OCI-LY3 (cell line): ENCODE data around the gene TRIO.

Experiments used
- H2AFZ ChIP-seq: fragments of 200-600, 300-600 bp; shearing (Covaris generic); 2 replicates; pipeline ENCODE4 v1.6.0; 2014; ENCODE audit warnings: antibody characterized with exemption, low read depth, low read length
- H3K27ac ChIP-seq: fragments of 200-600, 300-600 bp; sonication (generic); 2 replicates; pipeline ENCODE4 v1.5.1; 2014; ENCODE audit warnings: mild to moderate bottlenecking, low read length, moderate library complexity, mixed read lengths
- H3K27me3 ChIP-seq: fragments of 200-600, 300-600 bp; sonication (generic); 2 replicates; pipeline ENCODE4 v1.6.1; 2014; ENCODE audit warnings: low read depth, low read length, mixed read lengths
- H3K36me3 ChIP-seq: fragments of 200-600, 300-600 bp; sonication (generic); replicated peaks from 2 replicates; pipeline ENCODE3; 2014; ENCODE audit warnings: low read depth, low read length, mixed read lengths
- H3K4me1 ChIP-seq: fragments of 300-600, 200-600 bp; sonication (generic); 2 replicates; pipeline ENCODE4 v1.6.1; 2014; ENCODE audit warnings: low read length, mixed read lengths
- H3K4me2 ChIP-seq: fragments of 200-600, 300-600 bp; sonication (generic); 2 replicates; pipeline ENCODE4 v1.6.1; 2014; ENCODE audit warnings: low read length, mixed read lengths
- H3K4me3 ChIP-seq: fragments of 300-600, 200-600 bp; sonication (generic); 2 replicates; pipeline ENCODE4 v1.5.1; 2014; ENCODE audit warnings: antibody characterized with exemption, mild to moderate bottlenecking, low read length, moderate library complexity
- H3K79me2 ChIP-seq: fragments of 300-600, 200-600 bp; shearing (Covaris generic); 2 replicates; pipeline ENCODE4 v1.6.1; 2014; ENCODE audit warnings: mild to moderate bottlenecking, low read length, mixed read lengths
- H3K9ac ChIP-seq: fragments of 300-600, 200-600 bp; shearing (Covaris generic); 2 replicates; pipeline ENCODE4 v1.6.0; 2014; ENCODE audit warnings: mild to moderate bottlenecking, low read length, moderate library complexity
- H3K9me3 ChIP-seq: fragments of 200-600, 300-600 bp; shearing (Covaris generic); 2 replicates; pipeline ENCODE4 v1.6.1; 2014; ENCODE audit warnings: low read length, mixed read lengths; ENCODE audit not compliant: insufficient read depth
- H4K20me1 ChIP-seq: fragments of 200-600, 300-600 bp; sonication (generic); 2 replicates; pipeline ENCODE4 v1.6.1; 2016; ENCODE audit warnings: low read length, mixed read lengths; ENCODE audit not compliant: insufficient read depth
- CTCF ChIP-seq: fragments of 200-600, 300-600 bp; sonication (generic); IDR thresholded peaks from 2 replicates; pipeline ENCODE4 v1.5.1; 2014; ENCODE audit warnings: antibody characterized with exemption, low read length, low read depth
- EZH2phosphoT487 ChIP-seq: fragments of 200-600 bp; shearing (Covaris generic); IDR thresholded peaks from 2 replicates; pipeline ENCODE4 v1.6.1; 2018; ENCODE audit warnings: antibody characterized with exemption, mixed run types, low read depth

The TRIO gene

GRCh38 chr5:14258840-14259239, 115.7 kb downstream of the TRIO start:
- H3K27me3 ChIP-seq, result 0 out of 2 replicates have a peak, but pooled peaks cover 3% of the 10 kb centered on the region
- H3K27ac ChIP-seq, result no peak overlapping the region
- no peak overlapping the region for H3K4me2 ChIP-seq
- H2AFZ ChIP-seq, result no peak overlapping the region
- no peaks in the 10 kb centered on the region for H3K4me1 ChIP-seq
- no peaks in the 10 kb centered on the region for H3K9me3 ChIP-seq
- no peak for TF ChIP-seq CTCF
- TF ChIP-seq EZH2phosphoT487, result no peak
- no peaks in the 10 kb centered on the region for H3K79me2 ChIP-seq
- H3K9ac ChIP-seq, result no peak overlapping the region
- H3K4me3 ChIP-seq, result no peak overlapping the region
- H3K36me3 ChIP-seq, result no peaks in the 10 kb centered on the region
- H4K20me1 ChIP-seq, result no peaks in the 10 kb centered on the region

GRCh38 chr5:14260637-14261036, 117.5 kb downstream of the TRIO start:
- Histone ChIP-seq H3K27me3 (0 out of 2 replicates have a peak, but pooled peaks cover 3% of the 10 kb centered on the region), H3K79me2 (no peaks in the 10 kb centered on the region), H3K36me3 (no peaks in the 10 kb centered on the region), H3K4me1 (no peaks in the 10 kb centered on the region), H3K27ac (no peak overlapping the region), H4K20me1 (no peaks in the 10 kb centered on the region), H3K9me3 (no peaks in the 10 kb centered on the region), H3K4me3 (no peak overlapping the region), H3K9ac (no peak overlapping the region), H2AFZ (no peak overlapping the region), H3K4me2 (no peak overlapping the region)
- TF ChIP-seq EZH2phosphoT487, result no peak
- TF ChIP-seq CTCF, result no peak

GRCh38 chr5:14261235-14261634, 118.1 kb downstream of the TRIO start:
- H3K36me3 ChIP-seq, result no peaks in the 10 kb centered on the region
- H3K4me3 ChIP-seq, result no peak overlapping the region
- no peak for TF ChIP-seq EZH2phosphoT487
- TF ChIP-seq CTCF, result no peak
- H3K79me2 ChIP-seq, result no peaks in the 10 kb centered on the region
- H2AFZ ChIP-seq, result no peak overlapping the region
- no peak overlapping the region for H3K9ac ChIP-seq
- H3K27ac ChIP-seq, result no peak overlapping the region
- no peak overlapping the region for H3K4me2 ChIP-seq
- H3K9me3 ChIP-seq, result no peaks in the 10 kb centered on the region
- 0 out of 2 replicates have a peak, but pooled peaks cover 3% of the 10 kb centered on the region for H3K27me3 ChIP-seq
- no peaks in the 10 kb centered on the region for H4K20me1 ChIP-seq
- H3K4me1 ChIP-seq, result no peaks in the 10 kb centered on the region

- Histone ChIP-seq H3K27ac (no peak overlapping the region), H3K9me3 (no peaks in the 10 kb centered on the region), H4K20me1 (no peaks in the 10 kb centered on the region), H3K4me3 (no peak overlapping the region), H3K27me3 (0 out of 2 replicates have a peak, but pooled peaks cover 3% of the 10 kb centered on the region), H3K4me2 (no peak overlapping the region), H2AFZ (no peak overlapping the region), H3K79me2 (no peaks in the 10 kb centered on the region), H3K9ac (no peak overlapping the region), H3K4me1 (no peaks in the 10 kb centered on the region), H3K36me3 (no peaks in the 10 kb centered on the region)
- TF ChIP-seq CTCF (no peak), EZH2phosphoT487 (no peak)
Measured at GRCh38 chr5:14261856-14262611, 118.9 kb downstream of the TRIO start.
